Epithelial cell of proximal tubule (primary cell): ENCODE results near the gene ODC1. TPM values are rescaled to one million over a fixed set of nuclear protein-coding genes. Genes with fewer than 3 reads are reported as not detected.

Experiments used
- DNase-seq: peaks from one replicate; pipeline ENCODE4 v3.0.0-alpha.2; 2011; ENCODE audit warnings: low read depth
- H3K4me3 ChIP-seq: 2 replicates; pipeline ENCODE4 v1.5.1; 2011; ENCODE audit warnings: low read depth, mild to moderate bottlenecking, low read length
- total RNA-seq: library from RNA; depleted of rRNA; stranded (reverse); fragments of >200 nt; gene quantifications from 2 replicates; pipeline ENCODE4 v1.2.3, GENCODE V29; 2015
- TF ChIP-seq, protein P1 (sequence below): conservative IDR thresholded peaks from 2 replicates; pipeline ENCODE4 v1.5.1; 2012; ENCODE audit warnings: low read depth, mild to moderate bottlenecking, low read length

The ODC1 gene
- total RNA-seq, 1 donor from 2014 or later = 134 TPM

DNA sequence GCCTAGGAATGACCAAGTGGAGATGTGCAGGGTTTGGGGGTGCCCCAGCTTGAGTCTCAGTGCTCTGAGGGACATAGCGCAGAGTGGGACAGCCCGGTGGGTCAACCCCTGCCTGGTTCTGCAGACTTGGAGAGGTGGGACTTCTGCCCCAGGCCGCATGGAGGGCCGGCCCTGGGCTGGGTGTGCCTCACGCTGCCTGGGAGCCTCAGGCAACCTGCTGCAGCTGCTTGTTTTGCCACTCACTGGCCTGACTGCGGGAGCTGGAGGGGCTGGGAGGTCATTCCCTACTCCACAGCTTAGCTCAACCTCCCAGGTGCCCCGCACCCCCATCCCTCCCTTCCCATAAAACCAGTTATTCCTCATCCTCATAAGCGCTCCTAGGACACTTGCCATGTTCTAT lies 33.1 kb downstream of the ODC1 start:
- H3K4me3 ChIP-seq = no peak overlapping the region
- TF ChIP-seq, protein P1, sequence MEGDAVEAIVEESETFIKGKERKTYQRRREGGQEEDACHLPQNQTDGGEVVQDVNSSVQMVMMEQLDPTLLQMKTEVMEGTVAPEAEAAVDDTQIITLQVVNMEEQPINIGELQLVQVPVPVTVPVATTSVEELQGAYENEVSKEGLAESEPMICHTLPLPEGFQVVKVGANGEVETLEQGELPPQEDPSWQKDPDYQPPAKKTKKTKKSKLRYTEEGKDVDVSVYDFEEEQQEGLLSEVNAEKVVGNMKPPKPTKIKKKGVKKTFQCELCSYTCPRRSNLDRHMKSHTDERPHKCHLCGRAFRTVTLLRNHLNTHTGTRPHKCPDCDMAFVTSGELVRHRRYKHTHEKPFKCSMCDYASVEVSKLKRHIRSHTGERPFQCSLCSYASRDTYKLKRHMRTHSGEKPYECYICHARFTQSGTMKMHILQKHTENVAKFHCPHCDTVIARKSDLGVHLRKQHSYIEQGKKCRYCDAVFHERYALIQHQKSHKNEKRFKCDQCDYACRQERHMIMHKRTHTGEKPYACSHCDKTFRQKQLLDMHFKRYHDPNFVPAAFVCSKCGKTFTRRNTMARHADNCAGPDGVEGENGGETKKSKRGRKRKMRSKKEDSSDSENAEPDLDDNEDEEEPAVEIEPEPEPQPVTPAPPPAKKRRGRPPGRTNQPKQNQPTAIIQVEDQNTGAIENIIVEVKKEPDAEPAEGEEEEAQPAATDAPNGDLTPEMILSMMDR = no peak
- no peak for DNase-seq

GRCh38 chr2:10414591-10414990 lies 33.5 kb downstream of the ODC1 start:
- DNase-seq = no peak
- H3K4me3 ChIP-seq = no peak overlapping the region
- TF ChIP-seq, protein P1 = no peak

- TF ChIP-seq, protein P1 = no peak
- no peak for DNase-seq
- no peak overlapping the region for H3K4me3 ChIP-seq
Observed at GRCh38 chr2:10413991-10414451, 34.1 kb downstream of the ODC1 start.

DNA sequence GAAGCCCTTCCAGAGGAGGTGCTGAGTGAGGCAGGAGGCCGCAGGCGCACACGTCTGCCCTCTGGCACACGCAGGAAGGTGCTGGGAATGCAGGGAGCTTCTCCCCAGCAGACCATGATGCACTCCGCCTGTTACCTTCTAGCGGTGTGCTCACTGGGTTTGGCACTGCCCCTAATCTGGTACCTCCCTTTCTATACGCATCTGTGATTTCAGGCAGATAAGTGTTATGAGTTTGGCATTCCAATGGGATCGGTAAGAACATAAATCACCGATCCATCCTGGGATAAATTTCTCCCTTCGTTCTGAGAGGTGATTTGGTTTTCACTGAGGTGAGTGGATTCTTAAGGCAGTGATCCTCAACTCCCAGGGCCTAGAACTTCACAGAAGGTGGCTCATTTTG lies 34.6 kb downstream of the ODC1 start:
- TF ChIP-seq, protein P1 = no peak
- no peak for DNase-seq
- no peak overlapping the region for H3K4me3 ChIP-seq

DNA sequence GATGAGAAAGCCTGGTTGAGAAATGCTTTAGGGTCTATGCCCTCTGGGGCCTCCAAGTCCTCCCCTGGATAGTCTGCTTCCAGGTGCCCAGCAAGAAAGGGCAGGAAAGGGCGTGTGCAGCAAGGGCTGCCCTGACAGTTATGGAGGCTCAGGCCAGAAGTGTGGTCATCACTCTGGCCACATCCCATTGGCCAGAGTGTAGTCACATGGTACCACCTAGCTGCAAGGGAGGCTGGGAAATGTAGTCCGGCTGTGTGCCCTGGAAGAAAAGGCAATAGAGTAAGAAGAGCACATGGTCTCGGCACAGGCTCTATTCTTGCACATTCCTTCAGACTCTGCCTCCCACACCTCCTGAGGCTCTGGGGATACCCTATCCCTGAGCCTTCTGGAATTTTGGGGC lies 35.7 kb downstream of the ODC1 start:
- no peak overlapping the region for H3K4me3 ChIP-seq
- TF ChIP-seq, protein P1 = no peak
- DNase-seq = no peak

DNA sequence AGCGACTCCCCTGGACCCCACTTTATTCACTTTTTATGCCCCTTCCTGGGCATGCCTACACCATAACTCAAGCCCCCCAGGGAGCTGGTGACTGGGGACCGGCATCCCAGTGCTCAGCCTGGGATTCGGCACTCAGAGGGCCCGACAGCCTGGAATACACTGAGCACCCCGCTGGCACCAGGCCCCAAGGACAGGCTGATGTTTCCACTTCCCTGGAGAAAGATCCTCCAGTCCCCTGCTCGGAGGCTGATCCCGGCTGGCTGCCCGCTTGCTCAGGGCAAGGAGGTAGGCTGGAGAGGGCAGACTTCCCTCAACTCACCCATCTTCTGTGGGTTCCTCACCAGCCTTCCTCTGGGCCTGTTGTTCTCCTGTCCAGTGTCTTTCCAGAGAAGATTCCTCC lies 36.6 kb downstream of the ODC1 start:
- no peak for DNase-seq
- TF ChIP-seq, protein P1 = no peak
- no peak overlapping the region for H3K4me3 ChIP-seq

GRCh38 chr2:10410823-10411437 lies 37.2 kb downstream of the ODC1 start:
- DNase-seq = no peak
- H3K4me3 ChIP-seq = no peak overlapping the region
- TF ChIP-seq, protein P1 = no peak
